GM21447 (cell line): ENCODE measurements around the gene NOTCH1.
"Not testable (repeated sequence)": the region's sequence is repeated elsewhere in the genome, so short reads cannot be mapped to it uniquely, and the experiment has no call there.

Source experiments
- ATAC-seq: cut with Tn5 transposase; IDR thresholded peaks from one replicate; pipeline ENCODE4 v1.9.1; 2021; ENCODE audit not compliant: unreplicated experiment

The NOTCH1 gene

DNA sequence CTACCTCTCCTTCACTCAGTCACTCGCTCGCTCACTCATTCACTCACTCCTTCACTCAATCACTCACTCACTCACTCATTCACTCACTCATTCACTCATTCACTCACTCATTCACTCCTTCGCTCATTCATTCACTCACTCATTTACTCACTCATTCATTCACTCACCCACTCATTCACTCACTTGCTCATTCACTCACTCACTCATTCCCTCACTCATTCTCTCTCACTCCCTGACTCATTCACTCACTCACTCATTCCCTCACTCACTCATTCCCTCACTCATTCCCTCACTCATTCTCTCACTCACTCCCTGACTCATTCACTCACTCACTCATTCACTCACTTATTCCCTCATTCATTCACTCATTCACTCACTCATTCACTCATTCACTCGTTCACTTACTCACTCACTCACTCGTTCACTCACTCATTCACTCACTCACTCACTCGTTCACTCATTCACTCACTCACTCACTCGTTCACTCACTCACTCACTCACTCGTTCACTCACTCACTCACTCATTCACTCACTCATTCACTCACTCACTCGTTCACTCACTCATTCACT, 33.9 kb upstream of the NOTCH1 start:
- not testable (repeated sequence) for ATAC-seq

- no peak for ATAC-seq
Measured at GRCh38 chr9:136578915-136579649, 33.2 kb upstream of the NOTCH1 start.

- ATAC-seq = no peak
Measured at GRCh38 chr9:136578626-136578914, 32.7 kb upstream of the NOTCH1 start.

GRCh38 chr9:136577941-136578625, 32.2 kb upstream of the NOTCH1 start:
- ATAC-seq = no peak

GRCh38 chr9:136576269-136576626, 30.4 kb upstream of the NOTCH1 start:
- no peak for ATAC-seq

GRCh38 chr9:136575626-136576268, 29.9 kb upstream of the NOTCH1 start:
- no peak for ATAC-seq

DNA sequence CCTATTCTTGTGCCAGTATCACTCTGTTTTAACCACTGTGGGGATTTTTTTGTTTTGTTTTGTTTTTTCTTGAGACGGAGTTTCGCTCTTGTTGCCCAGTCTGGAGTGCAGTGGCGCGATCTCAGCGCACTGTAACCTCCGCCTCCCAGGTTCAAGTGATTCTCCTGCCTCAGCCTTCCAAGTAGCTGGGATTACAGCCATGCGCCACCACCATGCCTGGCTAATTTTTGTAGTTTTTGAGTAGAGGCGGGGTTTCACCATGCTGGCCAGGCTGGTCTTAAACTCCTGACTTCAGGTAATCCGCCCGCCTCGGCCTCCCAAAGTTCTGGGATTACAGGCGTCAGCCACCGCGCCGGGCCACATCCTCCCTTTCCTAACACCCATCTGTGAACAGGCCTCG, 28.8 kb upstream of the NOTCH1 start:
- ATAC-seq = not testable (repeated sequence)

DNA sequence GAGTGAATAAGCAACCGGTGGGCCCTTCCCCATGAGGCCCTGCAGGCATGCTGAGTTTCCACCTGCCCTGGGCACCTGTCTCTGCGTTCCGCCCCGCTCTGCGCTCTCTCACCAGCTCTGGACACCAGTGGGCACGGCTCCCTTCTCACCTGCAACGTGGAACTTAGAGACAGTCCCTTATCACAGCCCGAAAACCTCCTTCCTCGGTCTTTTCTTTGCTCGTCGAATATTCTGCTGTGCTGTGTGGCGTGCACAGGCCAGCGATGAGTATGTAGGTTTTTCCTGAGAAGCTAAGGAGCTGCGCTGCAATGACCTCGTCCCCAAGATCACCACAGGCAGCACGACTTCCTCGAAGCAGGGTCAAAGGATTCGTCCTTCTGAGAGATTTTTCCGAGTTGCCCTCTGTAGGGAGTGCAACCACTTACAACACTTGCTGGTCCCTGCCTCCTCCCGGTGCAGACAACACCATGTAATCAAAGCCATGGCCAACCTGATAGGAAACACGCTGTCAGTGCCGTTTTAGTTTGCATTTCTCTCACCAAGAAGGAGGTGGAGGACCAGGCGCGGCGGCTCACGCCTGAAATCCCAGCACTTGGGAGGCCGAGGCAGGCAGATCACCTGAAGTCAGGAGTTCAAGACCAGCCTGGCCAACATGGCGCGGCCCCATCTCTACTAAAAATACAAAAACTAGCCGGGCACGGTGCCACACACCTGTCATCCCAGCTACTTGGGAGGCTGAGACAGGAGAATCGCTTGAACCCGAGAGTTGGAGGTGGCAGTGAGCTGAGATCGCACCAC, 27.2 kb upstream of the NOTCH1 start:
- ATAC-seq = no peak

DNA sequence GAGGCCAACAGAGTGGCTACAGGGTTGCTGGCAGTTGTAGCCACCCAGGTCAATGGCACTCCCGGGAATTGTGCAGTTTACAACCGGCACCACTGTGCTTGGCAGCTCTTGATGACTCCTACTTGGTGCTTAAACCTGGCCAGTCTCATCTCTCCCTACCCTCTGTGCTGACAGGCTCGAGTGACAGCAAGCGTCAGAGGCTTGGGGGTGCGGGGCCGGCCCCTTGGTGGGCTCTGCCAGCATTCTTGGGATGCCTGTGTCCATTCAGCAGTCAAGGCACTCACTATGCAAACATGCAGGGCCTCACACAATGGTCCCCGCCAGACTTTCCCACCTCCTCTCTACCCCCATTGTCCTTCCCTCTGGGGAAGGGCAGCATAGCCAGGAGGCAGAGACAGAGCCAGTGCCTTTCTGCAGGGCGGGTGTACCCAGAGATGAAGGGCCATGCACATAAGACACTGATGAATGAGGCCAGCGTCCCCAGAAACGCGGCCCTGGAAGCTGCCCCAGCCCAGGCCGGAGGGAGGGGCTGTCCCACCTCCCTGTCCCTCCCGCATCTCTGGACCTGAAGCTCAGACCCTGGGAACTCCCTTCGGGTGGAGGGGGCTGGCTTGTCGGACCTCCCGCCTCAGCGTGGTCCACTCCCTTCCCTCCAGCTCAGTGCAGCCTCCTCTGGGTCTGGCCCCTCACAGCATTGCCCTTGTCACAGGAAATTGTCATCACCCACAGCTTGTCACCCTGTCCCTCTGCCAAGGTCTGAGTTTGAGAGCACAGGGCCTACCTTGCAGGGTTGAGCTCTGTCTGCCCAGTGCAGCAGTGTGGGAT, 26.4 kb upstream of the NOTCH1 start:
- no peak for ATAC-seq

DNA sequence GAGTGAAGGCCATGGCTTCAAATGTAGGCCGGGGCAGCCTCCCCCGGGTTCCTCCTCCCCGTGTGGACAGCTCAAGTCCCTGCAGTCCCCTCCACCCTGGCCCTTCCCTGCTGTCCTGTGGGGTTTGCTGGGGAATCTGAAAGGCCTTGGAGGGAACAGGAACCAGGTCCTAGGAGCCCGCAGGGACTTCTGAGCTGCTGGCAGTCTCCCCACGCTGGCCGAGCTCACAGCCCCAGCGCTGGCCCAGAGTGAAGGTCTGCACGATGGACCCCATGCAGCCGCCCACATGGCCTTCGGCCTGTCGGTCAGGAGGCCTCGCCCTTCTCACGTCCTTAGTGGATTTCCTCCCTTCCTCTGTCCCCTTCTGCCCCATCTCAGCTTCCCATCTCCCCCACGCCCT, 25.7 kb upstream of the NOTCH1 start:
- no peak for ATAC-seq

DNA sequence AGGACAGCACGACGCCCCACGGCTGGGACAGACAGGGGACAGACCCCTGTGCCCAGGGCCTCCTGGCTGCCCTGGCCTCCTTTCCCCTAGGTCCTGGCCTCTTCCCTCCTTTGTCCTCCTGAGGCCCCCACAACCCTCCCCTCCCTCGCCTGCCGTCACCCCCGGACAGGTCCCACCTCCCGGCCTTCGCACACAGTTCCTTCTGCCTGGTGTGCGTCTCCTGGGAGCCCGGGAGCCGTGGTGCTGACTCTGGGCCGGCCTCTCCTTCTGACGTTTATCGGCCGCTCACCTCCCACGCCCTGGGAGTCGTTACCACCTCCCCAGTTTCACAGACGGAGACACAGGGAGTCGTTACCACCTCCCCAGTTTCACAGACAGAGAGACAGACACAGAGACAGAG, 25.1 kb upstream of the NOTCH1 start:
- ATAC-seq = no peak

- no peak for ATAC-seq
Measured at GRCh38 chr9:136570191-136570845, 24.5 kb upstream of the NOTCH1 start.

GRCh38 chr9:136569526-136570148, 23.8 kb upstream of the NOTCH1 start:
- no peak for ATAC-seq

GRCh38 chr9:136568288-136569081, 22.6 kb upstream of the NOTCH1 start:
- ATAC-seq = no peak

DNA sequence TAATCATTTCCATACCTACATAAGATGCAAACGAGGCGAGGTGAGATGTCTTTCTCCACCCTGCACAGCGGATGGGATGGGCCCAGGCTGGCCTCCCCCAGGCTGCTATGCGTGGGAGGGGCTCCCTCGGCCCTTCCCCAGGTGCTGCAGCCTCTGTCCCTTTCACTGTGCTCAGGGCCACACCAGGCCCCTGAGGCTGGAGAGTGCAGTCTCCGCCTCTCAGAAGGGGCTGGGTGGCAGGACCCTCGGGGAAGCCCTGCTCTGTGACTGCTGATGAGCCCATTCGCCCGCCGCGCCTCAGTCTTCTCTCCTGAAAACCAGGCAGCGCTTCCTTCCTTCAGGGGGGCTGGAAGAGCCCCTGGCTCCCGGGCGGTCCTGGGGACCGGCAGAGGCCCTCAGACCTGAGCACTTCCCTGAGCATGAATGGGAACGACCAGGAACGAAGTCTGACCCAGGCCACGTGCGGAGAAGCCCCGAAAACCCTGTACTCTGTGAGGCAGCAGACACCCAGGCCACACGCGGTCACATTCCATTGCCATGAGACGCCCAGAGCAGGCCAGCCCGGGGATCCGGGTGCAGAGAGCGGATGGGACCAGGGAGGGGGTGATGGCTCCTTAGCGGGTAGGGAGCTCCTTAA, 21.9 kb upstream of the NOTCH1 start:
- no peak for ATAC-seq

GRCh38 chr9:136566901-136567300, 21.1 kb upstream of the NOTCH1 start:
- ATAC-seq = no peak

DNA sequence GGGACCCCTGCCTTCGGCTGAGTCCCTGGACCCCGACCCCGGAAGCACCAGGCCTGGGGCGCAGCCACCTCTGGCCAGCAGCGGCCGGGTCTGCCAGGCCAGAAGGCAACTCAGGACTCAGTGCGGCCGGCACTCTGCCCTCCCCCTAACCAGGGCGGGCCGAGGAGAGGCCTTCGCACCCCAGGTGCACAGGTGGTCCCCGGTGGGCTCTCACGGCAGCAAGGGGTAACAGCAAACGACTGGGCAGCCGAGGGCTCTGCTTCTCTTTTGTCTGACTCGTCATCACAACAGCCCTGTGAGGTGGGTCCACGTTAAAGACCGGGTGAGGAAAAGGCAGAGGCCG, 20.7 kb upstream of the NOTCH1 start:
- ATAC-seq = no peak
